Neural crest cell (in vitro differentiated cells): ENCODE results near the gene STX16. TPM values are rescaled to one million over a fixed set of nuclear protein-coding genes. Genes with fewer than 3 reads are reported as not detected.

Experiments used
- DNase-seq: peaks from one replicate; pipeline ENCODE4 v3.0.0; 2021; ENCODE audit warnings: low read depth, mixed read lengths, low spot score
- H3K27ac Mint-ChIP-seq: one replicate; pipeline ENCODE4 v1.8.0; 2021; ENCODE audit warnings: mild to moderate bottlenecking, mixed read lengths; ENCODE audit not compliant: unreplicated experiment
- H3K27me3 Mint-ChIP-seq: 2 replicates; pipeline ENCODE4 v1.8.0; 2021; ENCODE audit warnings: low read depth, mild to moderate bottlenecking, mixed read lengths
- H3K36me3 Mint-ChIP-seq: 2 replicates; pipeline ENCODE4 v1.8.0; 2021; ENCODE audit warnings: low read depth, mild to moderate bottlenecking, mixed read lengths
- H3K4me1 Mint-ChIP-seq: 2 replicates; pipeline ENCODE4 v1.8.0; 2021; ENCODE audit warnings: mixed read lengths
- H3K4me3 Mint-ChIP-seq: one replicate; pipeline ENCODE4 v1.8.0; 2021; ENCODE audit warnings: mild to moderate bottlenecking, mixed read lengths
- H3K9me3 Mint-ChIP-seq: 2 replicates; pipeline ENCODE4 v1.8.0; 2021; ENCODE audit warnings: mixed read lengths
- CTCF ChIP-seq: fragments of 200-600 bp; sonication (generic); conservative IDR thresholded peaks from 2 replicates; pipeline ENCODE4 v1.5.0; 2021; ENCODE audit warnings: antibody characterized with exemption, mild to moderate bottlenecking
- total RNA-seq: library from RNA; stranded (reverse); gene quantifications from 2 replicates; pipeline ENCODE4 v1.2.1, GENCODE V29; 2021

STX16 gene
- total RNA-seq, 1 donor from 2014 or later = 58.7 TPM

GRCh38 chr20:58606184-58606583 lies 44.9 kb upstream of the STX16 start:
- no peak overlapping the region for H3K27ac Mint-ChIP-seq
- DNase-seq = no peak
- H3K27me3 Mint-ChIP-seq = no peaks in the 10 kb centered on the region
- peaks cover 3% of the 10 kb centered on the region for H3K4me1 Mint-ChIP-seq
- H3K36me3 Mint-ChIP-seq = no peaks in the 10 kb centered on the region
- TF ChIP-seq CTCF = no peak
- H3K4me3 Mint-ChIP-seq = no peak overlapping the region
- H3K9me3 Mint-ChIP-seq = no peaks in the 10 kb centered on the region

GRCh38 chr20:58608096-58608840 lies 42.8 kb upstream of the STX16 start:
- peaks cover 8% of the 10 kb centered on the region for H3K4me1 Mint-ChIP-seq
- no peak for TF ChIP-seq CTCF
- H3K27ac Mint-ChIP-seq = no peak overlapping the region

GRCh38 chr20:58609026-58609425 lies 42.1 kb upstream of the STX16 start:
- H3K9me3 Mint-ChIP-seq = no peaks in the 10 kb centered on the region
- no peak overlapping the region for H3K4me3 Mint-ChIP-seq
- H3K36me3 Mint-ChIP-seq = no peaks in the 10 kb centered on the region
- no peaks in the 10 kb centered on the region for H3K27me3 Mint-ChIP-seq
- no peak overlapping the region for H3K27ac Mint-ChIP-seq
- no peak for DNase-seq
- TF ChIP-seq CTCF = no peak
- peaks cover 8% of the 10 kb centered on the region for H3K4me1 Mint-ChIP-seq

More at GRCh38 chr20:58608096-58608840, 42.8 kb upstream of the STX16 start:
- Mint-ChIP-seq H3K27me3 (no peaks in the 10 kb centered on the region), H3K36me3 (no peaks in the 10 kb centered on the region), H3K9me3 (no peaks in the 10 kb centered on the region), H3K4me3 (no peak overlapping the region)
- DNase-seq = no peak

- peaks cover 8% of the 10 kb centered on the region for H3K4me1 Mint-ChIP-seq
- no peak overlapping the region for H3K4me3 Mint-ChIP-seq
- H3K9me3 Mint-ChIP-seq = no peaks in the 10 kb centered on the region
- peak overlapping the region; percentile 43 for H3K27ac Mint-ChIP-seq
- DNase-seq = no peak
- no peaks in the 10 kb centered on the region for H3K36me3 Mint-ChIP-seq
- TF ChIP-seq CTCF = no peak
- H3K27me3 Mint-ChIP-seq = no peaks in the 10 kb centered on the region
Observed at GRCh38 chr20:58610071-58610800, 40.8 kb upstream of the STX16 start.

GRCh38 chr20:58610811-58611210 lies 40.3 kb upstream of the STX16 start:
- H3K27ac Mint-ChIP-seq = no peak overlapping the region

More at GRCh38 chr20:58610811-58611210, 40.3 kb upstream of the STX16 start:
- Mint-ChIP-seq H3K4me3 (no peak overlapping the region), H3K36me3 (no peaks in the 10 kb centered on the region), H3K4me1 (peaks cover 8% of the 10 kb centered on the region), H3K9me3 (no peaks in the 10 kb centered on the region), H3K27me3 (no peaks in the 10 kb centered on the region)
- no peak for DNase-seq
- TF ChIP-seq CTCF = no peak
